ENCODE results near the gene ENO4. TPM values are rescaled to one million over a fixed set of nuclear protein-coding genes. Genes with fewer than 3 reads are reported as not detected.

ENO4 gene
- total and polyA plus RNA-seq, 9 of the 15 experiments (the other 6 are each of a cell fraction or from before 2014, with no cell fraction given) = 0.07 TPM; not detected in 8

Other genes with a start within 250 kb of the ENO4 start
- gene PNLIPRP2, start 228.5 kb upstream of the ENO4 start, total RNA-seq (2014; rRNA removed) = not detected in 2 replicates
- not detected in 2 replicates for gene PNLIPRP2, start 228.5 kb upstream of the ENO4 start, total RNA-seq (2014; rRNA removed; fragmentation: Illumina TruSeq; extraction: Trizol)
- gene PNLIPRP2, start 228.5 kb upstream of the ENO4 start, total RNA-seq (2015; rRNA removed; fragmentation: Illumina TruSeq; extraction: Trizol) = not detected in 2 replicates
- gene PNLIPRP2, start 228.5 kb upstream of the ENO4 start, total RNA-seq (2021) = 0.38 and 0.40 TPM in 2 replicates
- gene PNLIPRP2, start 228.5 kb upstream of the ENO4 start, polyA plus RNA-seq (2011; rRNA removed) = not detected in 2 replicates
- gene PNLIPRP2, start 228.5 kb upstream of the ENO4 start, polyA plus RNA-seq (2014; fragmentation: Illumina TruSeq; extraction: Trizol) = not detected in 2 replicates
- gene PNLIPRP2, start 228.5 kb upstream of the ENO4 start, polyA plus RNA-seq (2014; fragmentation: Nextera tagmentation; extraction: Ambion mirVana) = not detected
- gene PNLIPRP2, start 228.5 kb upstream of the ENO4 start, polyA plus RNA-seq (2014; rRNA removed) = not detected in 2 replicates
- gene HSPA12A, start 106.9 kb upstream of the ENO4 start, total RNA-seq (2014; rRNA removed) = 0.04 TPM in 1 of 2 replicates, not detected in the other
- 0.04 TPM in 1 of 2 replicates, not detected in the other for gene HSPA12A, start 106.9 kb upstream of the ENO4 start, total RNA-seq (2014; rRNA removed; fragmentation: Illumina TruSeq; extraction: Trizol)
- 0.11 TPM in 1 of 2 replicates, not detected in the other for gene HSPA12A, start 106.9 kb upstream of the ENO4 start, total RNA-seq (2015; rRNA removed; fragmentation: Illumina TruSeq; extraction: Trizol)
- gene HSPA12A, start 106.9 kb upstream of the ENO4 start, total RNA-seq (2021) = 0.09 and 0.29 TPM in 2 replicates
- 0.07 and 0.18 TPM in 2 replicates for gene HSPA12A, start 106.9 kb upstream of the ENO4 start, polyA plus RNA-seq (2011; rRNA removed)
- 0.03 TPM in 1 of 2 replicates, not detected in the other for gene HSPA12A, start 106.9 kb upstream of the ENO4 start, polyA plus RNA-seq (2014; fragmentation: Illumina TruSeq; extraction: Trizol)
- under 1 TPM in 1 of 2 experiments, not detected in 1; 0.01 TPM for gene HSPA12A, start 106.9 kb upstream of the ENO4 start, polyA plus RNA-seq (2014; fragmentation: Nextera tagmentation; extraction: Ambion mirVana)
- 0.08 TPM in 1 of 2 replicates, not detected in the other for gene HSPA12A, start 106.9 kb upstream of the ENO4 start, polyA plus RNA-seq (2014; rRNA removed)
- 5.4 and 5.7 TPM in 2 replicates for gene SHTN1, start 155.7 kb downstream of the ENO4 start, total RNA-seq (2014; rRNA removed)
- 15.5 and 18.6 TPM in 2 replicates for gene SHTN1, start 155.7 kb downstream of the ENO4 start, total RNA-seq (2014; rRNA removed; fragmentation: Illumina TruSeq; extraction: Trizol)
- 13.4 and 14.4 TPM in 2 replicates for gene SHTN1, start 155.7 kb downstream of the ENO4 start, total RNA-seq (2015; rRNA removed; fragmentation: Illumina TruSeq; extraction: Trizol)
- gene SHTN1, start 155.7 kb downstream of the ENO4 start, total RNA-seq (2021) = 18.6 and 19.1 TPM in 2 replicates
- gene SHTN1, start 155.7 kb downstream of the ENO4 start, polyA plus RNA-seq (2011; rRNA removed) = 9.9 and 11.6 TPM in 2 replicates
- 17.2 and 21.3 TPM in 2 replicates for gene SHTN1, start 155.7 kb downstream of the ENO4 start, polyA plus RNA-seq (2014; fragmentation: Illumina TruSeq; extraction: Trizol)
- 10 to 100 TPM in 1 of 2 experiments, 1 to 10 TPM in 1; 7.6 to 13.3 TPM for gene SHTN1, start 155.7 kb downstream of the ENO4 start, polyA plus RNA-seq (2014; fragmentation: Nextera tagmentation; extraction: Ambion mirVana)
- 9.2 and 10.4 TPM in 2 replicates for gene SHTN1, start 155.7 kb downstream of the ENO4 start, polyA plus RNA-seq (2014; rRNA removed)